ENCODE data around the gene CFHR3.
"Not testable (repeated sequence)": the region's sequence is repeated elsewhere in the genome, so short reads cannot be mapped to it uniquely, and the experiment has no call there.

Gene CFHR3

DNA sequence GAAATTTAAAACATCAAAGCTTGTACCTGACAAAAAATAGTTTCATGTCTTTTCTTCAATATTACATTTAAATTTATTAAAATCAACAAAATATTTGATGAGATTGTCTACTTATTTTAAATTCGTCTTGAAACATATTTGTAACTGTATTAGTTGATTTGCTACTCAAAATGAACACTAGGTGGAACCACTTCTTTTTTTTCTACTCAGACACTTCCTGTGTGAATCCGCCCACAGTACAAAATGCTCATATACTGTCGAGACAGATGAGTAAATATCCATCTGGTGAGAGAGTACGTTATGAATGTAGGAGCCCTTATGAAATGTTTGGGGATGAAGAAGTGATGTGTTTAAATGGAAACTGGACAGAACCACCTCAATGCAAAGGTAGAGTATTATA, 53.2 kb downstream of the CFHR3 start:
- H3K36me3 ChIP-seq (ENCODE audit: control insufficient read depth, insufficient read depth, low read length); H3K27me3 ChIP-seq (replicated peaks; ENCODE audit: control insufficient read depth, insufficient read depth, low read length, poor library complexity, severe bottlenecking); DNase-seq; H3K4me1 ChIP-seq (ENCODE audit: control insufficient read depth, insufficient read depth, low read length, poor library complexity, severe bottlenecking); H3K4me3 ChIP-seq (ENCODE audit: insufficient read depth, low read depth, low read length, poor library complexity, severe bottlenecking); H3K9me3 ChIP-seq (ENCODE audit: control insufficient read depth, low read length); H3K27ac ChIP-seq (ENCODE audit: insufficient read depth, low read length, poor library complexity, severe bottlenecking): not testable (repeated sequence)

Data from effector memory CD4-positive, alpha-beta T cell (primary cell).